ENCODE measurements around the gene MRPL12. TPM values are rescaled to one million over a fixed set of nuclear protein-coding genes. Genes with fewer than 3 reads are reported as not detected.

The MRPL12 gene
- total RNA-seq, 1 experiment from 2014 or later, result 140 TPM

DNA sequence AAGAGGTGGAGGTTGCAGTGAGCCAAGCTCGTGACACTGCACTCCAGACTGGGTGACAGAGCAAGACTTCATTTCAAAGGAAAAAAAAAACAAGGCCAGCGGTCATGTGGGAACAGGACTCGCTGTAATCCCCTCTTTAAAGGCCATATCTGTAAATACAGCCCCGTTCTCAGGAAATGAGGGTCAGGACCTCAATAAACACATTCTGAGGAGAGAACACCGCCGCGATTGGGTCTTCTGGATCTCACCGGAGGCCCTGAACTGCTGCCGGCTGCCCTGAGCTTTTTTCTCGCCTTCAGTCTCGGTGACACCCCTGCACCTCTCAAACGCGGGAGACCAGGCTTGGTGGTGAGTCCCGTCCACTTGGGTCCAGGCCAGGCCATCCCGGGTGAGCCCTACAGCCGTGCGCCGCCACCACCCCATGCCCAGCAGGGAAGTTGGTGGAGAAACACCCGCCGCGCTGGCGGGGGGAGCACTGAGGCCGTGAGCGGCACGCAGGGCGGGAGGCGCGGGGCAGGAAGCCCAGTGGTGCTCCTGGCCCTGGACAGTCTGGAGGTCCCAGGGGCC lies 37.3 kb downstream of the MRPL12 start:
- H3K4me1 Mint-ChIP-seq, result peaks cover 3 to 6% of the 10 kb centered on the region in 2 experiments; a peak in 3 of 4 replicates

More for the DNA sequence above, 37.3 kb downstream of the MRPL12 start:
- H4K5ac ChIP-seq (ENCODE audit: insufficient read length, low read depth, low read length), result no peak overlapping the region
- no peak overlapping the region for H3K14ac ChIP-seq (ENCODE audit: insufficient read depth, low read length)
- no peak overlapping the region for H2BK5ac ChIP-seq (ENCODE audit: insufficient read length, low read length)
- no peaks in the 10 kb centered on the region for H3K9me3 ChIP-seq (ENCODE audit: control insufficient read depth, low read depth, low read length)
- Mint-ChIP-seq H3K27me3 (ENCODE audit: low read depth) (peaks cover 18% of the 10 kb centered on the region), H3K9me3 (peaks cover 0 to 4% of the 10 kb centered on the region in 2 experiments; a peak in 2 of 5 replicates), H3K27ac (peak overlapping the region in 1 of 3 experiments; percentile 82; a peak in 1 of 7 replicates), H3K4me3 (no peak overlapping the region), H3K36me3 (ENCODE audit: insufficient read depth in 1 of 3, low read depth in 3 of 3) (no peaks in the 10 kb centered on the region)
- no peak overlapping the region for H3K27ac ChIP-seq (ENCODE audit: insufficient read length, low read depth, low read length)
- TF ChIP-seq, protein P1, sequence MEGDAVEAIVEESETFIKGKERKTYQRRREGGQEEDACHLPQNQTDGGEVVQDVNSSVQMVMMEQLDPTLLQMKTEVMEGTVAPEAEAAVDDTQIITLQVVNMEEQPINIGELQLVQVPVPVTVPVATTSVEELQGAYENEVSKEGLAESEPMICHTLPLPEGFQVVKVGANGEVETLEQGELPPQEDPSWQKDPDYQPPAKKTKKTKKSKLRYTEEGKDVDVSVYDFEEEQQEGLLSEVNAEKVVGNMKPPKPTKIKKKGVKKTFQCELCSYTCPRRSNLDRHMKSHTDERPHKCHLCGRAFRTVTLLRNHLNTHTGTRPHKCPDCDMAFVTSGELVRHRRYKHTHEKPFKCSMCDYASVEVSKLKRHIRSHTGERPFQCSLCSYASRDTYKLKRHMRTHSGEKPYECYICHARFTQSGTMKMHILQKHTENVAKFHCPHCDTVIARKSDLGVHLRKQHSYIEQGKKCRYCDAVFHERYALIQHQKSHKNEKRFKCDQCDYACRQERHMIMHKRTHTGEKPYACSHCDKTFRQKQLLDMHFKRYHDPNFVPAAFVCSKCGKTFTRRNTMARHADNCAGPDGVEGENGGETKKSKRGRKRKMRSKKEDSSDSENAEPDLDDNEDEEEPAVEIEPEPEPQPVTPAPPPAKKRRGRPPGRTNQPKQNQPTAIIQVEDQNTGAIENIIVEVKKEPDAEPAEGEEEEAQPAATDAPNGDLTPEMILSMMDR (conservative IDR thresholded peaks at IDR 0.05), result no peak
- H2BK15ac ChIP-seq (ENCODE audit: low read depth, low read length), result no peak overlapping the region
- H3K56ac ChIP-seq (ENCODE audit: insufficient read length, low read depth, low read length), result no peak overlapping the region
- no peak overlapping the region for H3K9ac ChIP-seq (ENCODE audit: extremely low read depth, insufficient read length, low read length)
- no peak overlapping the region for H2AK5ac ChIP-seq (ENCODE audit: insufficient read length, low read length)
- no peaks in the 10 kb centered on the region for H3K4me1 ChIP-seq (ENCODE audit: insufficient read depth, low read length)
- DNase-seq, result no peak
- H3K18ac ChIP-seq (ENCODE audit: insufficient read length, low read depth, low read length), result no peak overlapping the region
- no peaks in the 10 kb centered on the region for H3K23me2 ChIP-seq (ENCODE audit: insufficient read length, low read depth, low read length, poor library complexity, severe bottlenecking)
- no peak overlapping the region for H2BK12ac ChIP-seq (ENCODE audit: insufficient read length, low read depth, low read length)
- H2BK20ac ChIP-seq (ENCODE audit: low read depth, low read length, poor library complexity, severe bottlenecking), result no peak overlapping the region
- no peak overlapping the region for H3T11ph ChIP-seq (ENCODE audit: low read length)
- no CpG with 5 or more reads among the region's 28 CpGs for WGBS (ENCODE audit: extremely low coverage, insufficient read length, low lambda C conversion rate)
- no peak overlapping the region for H2AFZ ChIP-seq (ENCODE audit: low read length)
- no peaks in the 10 kb centered on the region for H3K79me1 ChIP-seq (ENCODE audit: insufficient read depth, low read depth, low read length, poor library complexity, severe bottlenecking)
- no peak overlapping the region for H2BK120ac ChIP-seq (ENCODE audit: low read depth, low read length, poor library complexity, severe bottlenecking)
- H4K91ac ChIP-seq (ENCODE audit: insufficient read length, low read depth, low read length), result no peak overlapping the region
- no peaks in the 10 kb centered on the region for H3K27me3 ChIP-seq (ENCODE audit: insufficient read depth, low read length)
- no peak overlapping the region for H3K23ac ChIP-seq (ENCODE audit: insufficient read length, low read depth, low read length)
- H3K4ac ChIP-seq (ENCODE audit: low read depth, low read length), result no peak overlapping the region
- H4K20me1 ChIP-seq (ENCODE audit: control insufficient read depth, insufficient read depth, insufficient read length), result no peaks in the 10 kb centered on the region
- H3K79me2 ChIP-seq (ENCODE audit: insufficient read depth, low read length), result no peaks in the 10 kb centered on the region
- H3K4me2 ChIP-seq (ENCODE audit: insufficient read depth, insufficient read length, low read length), result no peak overlapping the region
- H4K8ac ChIP-seq (replicated peaks; ENCODE audit: insufficient read length, low read depth, low read length), result no peak overlapping the region

Data from H9 (cell line).